Vagina (tissue), 2 donors: ENCODE measurements around the gene CCSER2.

Experiments
- CTCF ChIP-seq, 3 experiments: fragments of 450-650 bp in 2 of 3; fragments of 200-600 bp in 1 of 3; sonication (generic) in 1 of 3; IDR thresholded peaks; one replicate each; pipeline ENCODE4 v1.5.1; 2017 to 2019; ENCODE audit warnings: antibody characterized with exemption in 3 of 3, mild to moderate bottlenecking in 2 of 3, moderate library complexity in 2 of 3
- POLR2A ChIP-seq, 2 donors: fragments of 450-650 bp; IDR thresholded peaks; one replicate each; pipeline ENCODE4 v1.6.1; 2017; ENCODE audit warnings: antibody characterized with exemption in 2 of 2, mild to moderate bottlenecking in 2 of 2, moderate library complexity in 2 of 2
- POLR2AphosphoS5 ChIP-seq, 2 donors: sonication (generic); formaldehyde crosslinking; IDR thresholded peaks; one replicate each; pipeline ENCODE4 v1.9.0; 2017; ENCODE audit warnings: antibody characterized with exemption in 2 of 2, mild to moderate bottlenecking in 2 of 2, low read depth in 1 of 2; ENCODE audit not compliant: insufficient read depth in 1 of 2

GRCh38 chr10:84552478-84552877, 224.1 kb downstream of the CCSER2 start:
- TF ChIP-seq CTCF (IDR thresholded peaks at IDR 0.05) (no peak), POLR2A (IDR thresholded peaks at IDR 0.05) (no peak), POLR2AphosphoS5 (IDR thresholded peaks at IDR 0.05; ENCODE audit: insufficient read depth in 1 of 2, low read depth in 1 of 2) (no peak)
